ENCODE results near the gene VPS51. TPM values are rescaled to one million over a fixed set of nuclear protein-coding genes. Genes with fewer than 3 reads are reported as not detected.
A peak's percentile ranks its signal among the peaks of the same experiment; 100 is the strongest.

Gene VPS51
- polyA plus RNA-seq, 3 donors: 37.2 to 77.3 (median 39.4) TPM

DNA sequence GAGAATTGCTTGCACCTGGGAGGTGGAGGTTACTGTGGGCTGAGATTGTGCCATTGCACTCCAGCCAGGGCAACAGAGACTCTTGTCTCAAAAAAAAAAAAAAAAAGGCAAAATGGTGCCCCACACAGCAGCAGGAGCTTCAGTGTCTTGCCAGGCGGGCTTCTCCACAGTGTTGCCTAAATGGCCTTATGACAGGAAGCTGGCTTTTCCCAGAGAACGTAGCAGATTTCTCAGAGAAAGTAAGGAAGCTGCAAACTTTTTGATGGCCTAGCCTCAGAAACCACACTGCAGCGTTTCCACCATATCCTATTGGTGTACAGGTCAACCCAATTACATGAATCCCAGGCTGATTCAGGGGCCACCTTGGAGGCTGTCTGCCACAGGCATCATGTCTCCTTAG is 61.3 kb downstream of the VPS51 start:
- peaks cover 0 to 1% (median 0%) of the 10 kb centered on the region in 3 donors for H3K27me3 Mint-ChIP-seq (ENCODE audit: low read depth in 3 of 3)
- 28% methylated on average over 2 of the region's 3 CpGs for WGBS (ENCODE audit: insufficient coverage)
- H3K9me3 Mint-ChIP-seq: no peaks in the 10 kb centered on the region
- peaks cover 18 to 23% of the 10 kb centered on the region in 2 donors for H3K4me1 ChIP-seq (ENCODE audit: control insufficient read depth in 1 of 2, insufficient read depth in 2 of 2, low read length in 2 of 2)
- no peaks in the 10 kb centered on the region for H3K36me3 ChIP-seq (replicated peaks in 1 of 2; ENCODE audit: control insufficient read depth in 1 of 2, insufficient read depth in 2 of 2, low read length in 2 of 2)
- DNase-seq: no peak
- no peaks in the 10 kb centered on the region for H4K20me1 ChIP-seq (ENCODE audit: insufficient read depth, low read length)
- H3K4me3 ChIP-seq (replicated peaks in 1 of 3; ENCODE audit: low read depth in 2 of 3, low read length in 3 of 3): no peak overlapping the region
- no peaks in the 10 kb centered on the region for H3K79me2 ChIP-seq (ENCODE audit: insufficient read depth, low read length)
- no peaks in the 10 kb centered on the region for H3K36me3 Mint-ChIP-seq
- H3K9ac ChIP-seq (ENCODE audit: insufficient read depth, low read length, poor library complexity, severe bottlenecking): no peak overlapping the region
- H3K9me3 ChIP-seq (replicated peaks in 1 of 2; ENCODE audit: control insufficient read depth in 1 of 2, insufficient read depth in 1 of 2, low read length in 2 of 2): no peaks in the 10 kb centered on the region
- peak overlapping the region; percentile 46 for H2AFZ ChIP-seq (ENCODE audit: insufficient read depth, low read depth, low read length, poor library complexity, severe bottlenecking)
- no peak overlapping the region for H3K4me2 ChIP-seq (replicated peaks; ENCODE audit: extremely low read depth, low read length, poor library complexity, severe bottlenecking)
- peaks cover 24% of the 10 kb centered on the region for H3K4me1 Mint-ChIP-seq
- H3K27ac ChIP-seq (ENCODE audit: low read depth in 1 of 2, low read length in 2 of 2): no peak overlapping the region
- intact Hi-C loops (cut with micrococcal nuclease): no loop called here
- H3K4me3 Mint-ChIP-seq: no peak overlapping the region
- H3K27me3 ChIP-seq (ENCODE audit: control insufficient read depth in 2 of 2, insufficient read depth in 2 of 2, low read length in 2 of 2): no peaks in the 10 kb centered on the region
- H3K27ac Mint-ChIP-seq: no peak overlapping the region
- TF ChIP-seq, protein P1, sequence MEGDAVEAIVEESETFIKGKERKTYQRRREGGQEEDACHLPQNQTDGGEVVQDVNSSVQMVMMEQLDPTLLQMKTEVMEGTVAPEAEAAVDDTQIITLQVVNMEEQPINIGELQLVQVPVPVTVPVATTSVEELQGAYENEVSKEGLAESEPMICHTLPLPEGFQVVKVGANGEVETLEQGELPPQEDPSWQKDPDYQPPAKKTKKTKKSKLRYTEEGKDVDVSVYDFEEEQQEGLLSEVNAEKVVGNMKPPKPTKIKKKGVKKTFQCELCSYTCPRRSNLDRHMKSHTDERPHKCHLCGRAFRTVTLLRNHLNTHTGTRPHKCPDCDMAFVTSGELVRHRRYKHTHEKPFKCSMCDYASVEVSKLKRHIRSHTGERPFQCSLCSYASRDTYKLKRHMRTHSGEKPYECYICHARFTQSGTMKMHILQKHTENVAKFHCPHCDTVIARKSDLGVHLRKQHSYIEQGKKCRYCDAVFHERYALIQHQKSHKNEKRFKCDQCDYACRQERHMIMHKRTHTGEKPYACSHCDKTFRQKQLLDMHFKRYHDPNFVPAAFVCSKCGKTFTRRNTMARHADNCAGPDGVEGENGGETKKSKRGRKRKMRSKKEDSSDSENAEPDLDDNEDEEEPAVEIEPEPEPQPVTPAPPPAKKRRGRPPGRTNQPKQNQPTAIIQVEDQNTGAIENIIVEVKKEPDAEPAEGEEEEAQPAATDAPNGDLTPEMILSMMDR (IDR thresholded peaks at IDR 0.05): no peak

DNA sequence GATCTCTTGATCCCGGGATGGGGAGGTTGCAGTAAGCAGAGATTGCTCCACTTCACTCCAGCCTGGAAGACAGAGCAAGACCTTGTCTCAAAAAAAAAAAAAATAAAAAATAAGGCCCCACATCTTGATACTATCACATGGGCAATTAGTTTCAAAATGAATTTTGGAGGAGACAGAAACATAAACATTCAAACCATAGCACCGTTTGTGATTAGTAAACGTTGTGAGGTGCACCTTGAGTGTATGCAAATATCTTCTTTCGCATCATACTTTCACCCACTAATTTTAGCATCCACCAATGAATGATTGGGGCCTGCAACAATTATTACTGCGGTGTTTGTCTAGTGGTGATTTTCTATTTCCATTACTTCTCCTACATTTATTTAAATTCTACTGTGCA is 63.0 kb downstream of the VPS51 start:
- H3K4me3 Mint-ChIP-seq: no peak overlapping the region
- Histone ChIP-seq H3K9ac (ENCODE audit: insufficient read depth, low read length, poor library complexity, severe bottlenecking) (no peak overlapping the region), H3K79me2 (ENCODE audit: insufficient read depth, low read length) (no peaks in the 10 kb centered on the region), H3K4me2 (replicated peaks; ENCODE audit: extremely low read depth, low read length, poor library complexity, severe bottlenecking) (no peak overlapping the region), H3K36me3 (replicated peaks in 1 of 2; ENCODE audit: control insufficient read depth in 1 of 2, insufficient read depth in 2 of 2, low read length in 2 of 2) (no peaks in the 10 kb centered on the region), H3K27ac (ENCODE audit: low read depth in 1 of 2, low read length in 2 of 2) (no peak overlapping the region), H4K20me1 (ENCODE audit: insufficient read depth, low read length) (no peaks in the 10 kb centered on the region), H3K4me1 (ENCODE audit: control insufficient read depth in 1 of 2, insufficient read depth in 2 of 2, low read length in 2 of 2) (peaks cover 8 to 13% of the 10 kb centered on the region in 2 donors), H3K4me3 (replicated peaks in 1 of 3; ENCODE audit: low read depth in 2 of 3, low read length in 3 of 3) (no peak overlapping the region), H3K9me3 (replicated peaks in 1 of 2; ENCODE audit: control insufficient read depth in 1 of 2, insufficient read depth in 1 of 2, low read length in 2 of 2) (no peaks in the 10 kb centered on the region), H3K27me3 (ENCODE audit: control insufficient read depth in 2 of 2, insufficient read depth in 2 of 2, low read length in 2 of 2) (no peaks in the 10 kb centered on the region), H2AFZ (ENCODE audit: insufficient read depth, low read depth, low read length, poor library complexity, severe bottlenecking) (no peak overlapping the region)
- no peaks in the 10 kb centered on the region for H3K36me3 Mint-ChIP-seq
- peaks cover 0 to 1% (median 0%) of the 10 kb centered on the region in 3 donors for H3K27me3 Mint-ChIP-seq (ENCODE audit: low read depth in 3 of 3)
- no CpG with 5 or more reads among the region's 5 CpGs for WGBS (ENCODE audit: insufficient coverage)
- peaks cover 15% of the 10 kb centered on the region for H3K4me1 Mint-ChIP-seq
- TF ChIP-seq, protein P1 (IDR thresholded peaks at IDR 0.05): no peak
- H3K27ac Mint-ChIP-seq: no peak overlapping the region
- no peak for DNase-seq
- no peaks in the 10 kb centered on the region for H3K9me3 Mint-ChIP-seq
- intact Hi-C loops (cut with micrococcal nuclease): no loop called here
